ENCODE data around the gene AMBRA1.

AMBRA1 gene

GRCh38 chr11:46479601-46480000 is 114.2 kb downstream of the AMBRA1 start:
- DNase-seq (ENCODE audit: low read depth in 1 of 2, low spot score in 1 of 2), result no peak
- in situ Hi-C loops (cut with HindIII; ENCODE audit: low pct_unique_long_range_greater_than_20kb, low sequenced_read_pairs), result no loop called here
- no peak for TF ChIP-seq JUND (IDR thresholded peaks at IDR 0.05; ENCODE audit: low read depth)

- in situ Hi-C loops (cut with HindIII; ENCODE audit: low pct_unique_long_range_greater_than_20kb, low sequenced_read_pairs), result no loop called here
- TF ChIP-seq JUND (IDR thresholded peaks at IDR 0.05; ENCODE audit: low read depth), result no peak
- DNase-seq (ENCODE audit: low read depth in 1 of 2, low spot score in 1 of 2), result no peak
Observed at GRCh38 chr11:46478196-46478595, 115.6 kb downstream of the AMBRA1 start.

- no peak for DNase-seq (ENCODE audit: low read depth in 1 of 2, low spot score in 1 of 2)
- TF ChIP-seq JUND (IDR thresholded peaks at IDR 0.05; ENCODE audit: low read depth), result no peak
- in situ Hi-C loops (cut with HindIII; ENCODE audit: low pct_unique_long_range_greater_than_20kb, low sequenced_read_pairs), result no loop called here
Observed at GRCh38 chr11:46477136-46477535, 116.7 kb downstream of the AMBRA1 start.

- DNase-seq (ENCODE audit: low read depth in 1 of 2, low spot score in 1 of 2), result no peak
- TF ChIP-seq JUND (IDR thresholded peaks at IDR 0.05; ENCODE audit: low read depth), result no peak
- in situ Hi-C loops (cut with HindIII; ENCODE audit: low pct_unique_long_range_greater_than_20kb, low sequenced_read_pairs), result no loop called here
Observed at GRCh38 chr11:46475926-46476545, 117.8 kb downstream of the AMBRA1 start.

GRCh38 chr11:46475051-46475925 is 118.5 kb downstream of the AMBRA1 start:
- DNase-seq (ENCODE audit: low read depth in 1 of 2, low spot score in 1 of 2), result no peak
- in situ Hi-C loops (cut with HindIII; ENCODE audit: low pct_unique_long_range_greater_than_20kb, low sequenced_read_pairs), result no loop called here
- TF ChIP-seq JUND (IDR thresholded peaks at IDR 0.05; ENCODE audit: low read depth), result no peak

- no peak for DNase-seq (ENCODE audit: low read depth in 1 of 2, low spot score in 1 of 2)
- TF ChIP-seq JUND (IDR thresholded peaks at IDR 0.05; ENCODE audit: low read depth), result no peak
- in situ Hi-C loops (cut with HindIII; ENCODE audit: low pct_unique_long_range_greater_than_20kb, low sequenced_read_pairs), result no loop called here
Observed at GRCh38 chr11:46472662-46472994, 121.2 kb downstream of the AMBRA1 start.

GRCh38 chr11:46471943-46472661 is 121.7 kb downstream of the AMBRA1 start:
- peak in 1 of 2 experiments; percentile 32 for DNase-seq (ENCODE audit: low read depth in 1 of 2, low spot score in 1 of 2)
- TF ChIP-seq JUND (IDR thresholded peaks at IDR 0.05; ENCODE audit: low read depth), result no peak
- in situ Hi-C loops (cut with HindIII; ENCODE audit: low pct_unique_long_range_greater_than_20kb, low sequenced_read_pairs), result no loop called here

GRCh38 chr11:46469926-46470325 is 123.9 kb downstream of the AMBRA1 start:
- in situ Hi-C loops (cut with HindIII; ENCODE audit: low pct_unique_long_range_greater_than_20kb, low sequenced_read_pairs), result no loop called here
- DNase-seq (ENCODE audit: low read depth in 1 of 2, low spot score in 1 of 2), result no peak
- no peak for TF ChIP-seq JUND (IDR thresholded peaks at IDR 0.05; ENCODE audit: low read depth)

GRCh38 chr11:46465683-46466082 is 128.1 kb downstream of the AMBRA1 start:
- DNase-seq (ENCODE audit: low read depth in 1 of 2, low spot score in 1 of 2), result no peak
- in situ Hi-C loops (cut with HindIII; ENCODE audit: low pct_unique_long_range_greater_than_20kb, low sequenced_read_pairs), result no loop called here
- no peak for TF ChIP-seq JUND (IDR thresholded peaks at IDR 0.05; ENCODE audit: low read depth)

- TF ChIP-seq JUND (IDR thresholded peaks at IDR 0.05; ENCODE audit: low read depth), result no peak
- DNase-seq (ENCODE audit: low read depth in 1 of 2, low spot score in 1 of 2), result no peak
- in situ Hi-C loops (cut with HindIII; ENCODE audit: low pct_unique_long_range_greater_than_20kb, low sequenced_read_pairs), result no loop called here
Observed at GRCh38 chr11:46463701-46464421, 130.0 kb downstream of the AMBRA1 start.

GRCh38 chr11:46461461-46461927 is 132.3 kb downstream of the AMBRA1 start:
- DNase-seq (ENCODE audit: low read depth in 1 of 2, low spot score in 1 of 2), result no peak
- no peak for TF ChIP-seq JUND (IDR thresholded peaks at IDR 0.05; ENCODE audit: low read depth)
- in situ Hi-C loops (cut with HindIII; ENCODE audit: low pct_unique_long_range_greater_than_20kb, low sequenced_read_pairs), result no loop called here

- in situ Hi-C loops (cut with HindIII; ENCODE audit: low pct_unique_long_range_greater_than_20kb, low sequenced_read_pairs), result no loop called here
- TF ChIP-seq JUND (IDR thresholded peaks at IDR 0.05; ENCODE audit: low read depth), result no peak
- no peak for DNase-seq (ENCODE audit: low read depth in 1 of 2, low spot score in 1 of 2)
Observed at GRCh38 chr11:46458491-46458890, 135.3 kb downstream of the AMBRA1 start.

All from T47D (cell line).